PC-9 (cell line): ENCODE measurements around the gene PMAIP1. TPM values are rescaled to one million over a fixed set of nuclear protein-coding genes. Genes with fewer than 3 reads are reported as not detected.

Experiments used
- BruUV-seq: library from RNA; stranded (reverse); fragments of 400-500 nt; replicated peaks from 2 replicates; lab custom pipeline; 2021; lab: Mats Ljungman, UMichigan
- CTCF ChIA-PET: fragments of 300-600 bp; sonication (Branson Sonifier 250); formaldehyde crosslinking; loops from one replicate; lab custom pipeline; 2022; ENCODE audit warnings: antibody characterized with exemption; lab: Charles Lee
- POLR2A ChIA-PET: fragments of 300-600 bp; sonication (Branson Sonifier 250); formaldehyde crosslinking; loops from one replicate; lab custom pipeline; 2022; ENCODE audit warnings: antibody characterized with exemption; ENCODE audit not compliant: unreplicated experiment; lab: Charles Lee
- DNase-seq, 2 experiments: peaks; one replicate each; pipeline versions ENCODE4 v3.0.0 to v3.0.0-alpha.2; 2015 to 2022; ENCODE audit warnings: mixed read lengths in 1 of 2
- H2AFZ ChIP-seq: fragments of 200-600 bp; sonication (generic); 2 replicates; pipeline ENCODE4 v1.8.1; 2017; ENCODE audit warnings: antibody characterized with exemption
- H3F3A ChIP-seq: fragments of 200-600 bp; sonication (generic); 2 replicates; pipeline ENCODE4 v1.8.1; 2017; ENCODE audit warnings: antibody characterized with exemption, mild to moderate bottlenecking, low read depth; ENCODE audit not compliant: insufficient read depth
- H3K27ac ChIP-seq: fragments of 200-600 bp; sonication (generic); 2 replicates; pipeline ENCODE4 v1.6.1; 2016; ENCODE audit warnings: mixed run types
- H3K27me3 ChIP-seq: fragments of 200-600 bp; sonication (generic); 2 replicates; pipeline ENCODE4 v1.6.1; 2016; ENCODE audit warnings: low read depth, mixed run types; ENCODE audit not compliant: insufficient read depth
- H3K36me3 ChIP-seq: fragments of 200-600 bp; sonication (generic); 2 replicates; pipeline ENCODE4 v1.6.1; 2016; ENCODE audit warnings: low read depth, mixed run types
- H3K4me1 ChIP-seq: fragments of 200-600 bp; sonication (generic); replicated peaks from 2 replicates; pipeline ENCODE4 v1.6.1; 2016; ENCODE audit warnings: mixed run types; ENCODE audit not compliant: insufficient read depth
- H3K4me2 ChIP-seq: fragments of 200-600 bp; sonication (generic); 2 replicates; pipeline ENCODE4 v1.6.1; 2017; ENCODE audit warnings: mixed run types
- H3K4me3 ChIP-seq: fragments of 200-600 bp; sonication (generic); 2 replicates; pipeline ENCODE4 v1.6.1; 2016; ENCODE audit warnings: mixed run types
- H3K79me2 ChIP-seq: fragments of 200-600 bp; sonication (generic); 2 replicates; pipeline ENCODE4 v1.6.1; 2017; ENCODE audit warnings: low read depth, mixed run types
- H3K9me2 ChIP-seq: fragments of 200-600 bp; sonication (generic); 2 replicates; pipeline ENCODE4 v1.8.1; 2017; ENCODE audit warnings: mild to moderate bottlenecking; ENCODE audit not compliant: insufficient read depth
- H3K9me3 ChIP-seq: fragments of 200-600 bp; sonication (generic); 2 replicates; pipeline ENCODE4 v1.8.1; 2016; ENCODE audit warnings: low read depth; ENCODE audit not compliant: insufficient read depth
- H4K20me1 ChIP-seq: fragments of 200-600 bp; sonication (generic); 2 replicates; pipeline ENCODE4 v1.8.1; 2017; ENCODE audit not compliant: insufficient read depth
- EZH2 ChIP-seq: fragments of 200-600 bp; sonication (generic); IDR thresholded peaks from 2 replicates; pipeline ENCODE4 v1.8.0; 2017; ENCODE audit warnings: antibody characterized with exemption, low read depth
- intact Hi-C: fragments of 100-400 bp; cut with micrococcal nuclease; formaldehyde crosslinking; loops from one replicate; pipeline ENCODE4 v1.10.0; 2022; ENCODE audit not compliant: unreplicated experiment
- total RNA-seq: library from RNA; stranded (reverse); gene quantifications from 2 replicates; pipeline ENCODE4 v1.2.3, GENCODE V29; 2021
- TF ChIP-seq, protein P1 (sequence below): fragments of 200-600 bp; sonication (generic); conservative IDR thresholded peaks from 2 replicates; pipeline ENCODE4 v1.6.1; 2017; ENCODE audit warnings: mixed run types, antibody characterized with exemption, mild to moderate bottlenecking, moderate library complexity

PMAIP1 gene
- total RNA-seq, 1 experiment from 2014 or later = 16.5 TPM

DNA sequence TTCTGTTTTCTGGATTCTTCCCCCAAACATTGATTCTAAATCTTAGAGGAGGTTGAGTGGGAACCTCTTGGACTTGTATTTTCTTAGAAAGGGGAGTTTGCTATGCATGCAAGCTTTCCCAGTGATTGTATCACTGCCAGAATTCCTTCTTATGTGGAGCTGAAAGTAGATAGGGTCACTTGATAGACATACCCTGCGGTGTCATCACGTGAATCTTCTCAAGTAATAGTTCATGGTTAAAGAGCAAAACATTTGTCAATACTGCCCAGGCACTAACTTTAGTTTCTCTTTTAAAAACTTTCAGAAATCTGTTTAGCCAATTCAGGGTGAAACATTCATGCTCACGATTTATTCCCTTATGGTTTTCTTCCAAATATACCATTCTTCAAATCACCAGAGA lies 6.4 kb downstream of the PMAIP1 start:
- intact Hi-C loops = no loop called here
- POLR2A ChIA-PET = no interaction called here
- no TSS peak for BruUV-seq

DNA sequence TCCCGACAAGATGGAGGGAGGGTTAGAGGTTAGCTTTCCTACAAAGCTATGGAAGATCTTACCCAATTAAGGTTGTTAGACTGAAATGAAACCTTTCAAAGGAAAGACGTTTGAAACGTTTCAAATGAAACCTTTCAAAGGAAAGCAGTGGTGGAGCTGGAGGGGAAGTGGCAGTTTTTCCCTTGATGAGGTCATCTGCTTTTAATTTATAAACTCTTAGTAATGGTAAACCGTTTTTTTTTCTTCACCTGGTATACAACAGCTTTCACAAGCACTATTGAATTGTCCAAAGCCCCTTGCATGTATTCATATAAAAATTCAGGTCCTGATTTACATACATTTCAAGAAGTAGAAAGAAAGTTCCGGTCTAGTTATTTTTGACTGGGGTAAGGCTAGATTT lies 7.4 kb downstream of the PMAIP1 start:
- H3K4me3 ChIP-seq = no peak overlapping the region
- no peak overlapping the region for H3K27ac ChIP-seq
- TF ChIP-seq, protein P1, sequence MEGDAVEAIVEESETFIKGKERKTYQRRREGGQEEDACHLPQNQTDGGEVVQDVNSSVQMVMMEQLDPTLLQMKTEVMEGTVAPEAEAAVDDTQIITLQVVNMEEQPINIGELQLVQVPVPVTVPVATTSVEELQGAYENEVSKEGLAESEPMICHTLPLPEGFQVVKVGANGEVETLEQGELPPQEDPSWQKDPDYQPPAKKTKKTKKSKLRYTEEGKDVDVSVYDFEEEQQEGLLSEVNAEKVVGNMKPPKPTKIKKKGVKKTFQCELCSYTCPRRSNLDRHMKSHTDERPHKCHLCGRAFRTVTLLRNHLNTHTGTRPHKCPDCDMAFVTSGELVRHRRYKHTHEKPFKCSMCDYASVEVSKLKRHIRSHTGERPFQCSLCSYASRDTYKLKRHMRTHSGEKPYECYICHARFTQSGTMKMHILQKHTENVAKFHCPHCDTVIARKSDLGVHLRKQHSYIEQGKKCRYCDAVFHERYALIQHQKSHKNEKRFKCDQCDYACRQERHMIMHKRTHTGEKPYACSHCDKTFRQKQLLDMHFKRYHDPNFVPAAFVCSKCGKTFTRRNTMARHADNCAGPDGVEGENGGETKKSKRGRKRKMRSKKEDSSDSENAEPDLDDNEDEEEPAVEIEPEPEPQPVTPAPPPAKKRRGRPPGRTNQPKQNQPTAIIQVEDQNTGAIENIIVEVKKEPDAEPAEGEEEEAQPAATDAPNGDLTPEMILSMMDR = no peak
- no peak for TF ChIP-seq EZH2
- CTCF ChIA-PET = no interaction called here
- peaks cover 24% of the 10 kb centered on the region for H3K79me2 ChIP-seq
- DNase-seq = no peak
- H4K20me1 ChIP-seq = peaks cover 16% of the 10 kb centered on the region
- H3F3A ChIP-seq = peaks cover 53% of the 10 kb centered on the region
- H3K27me3 ChIP-seq = no peaks in the 10 kb centered on the region
- H3K4me2 ChIP-seq = no peak overlapping the region
- no peak overlapping the region for H2AFZ ChIP-seq
- H3K4me1 ChIP-seq = peaks cover 74% of the 10 kb centered on the region
- no peaks in the 10 kb centered on the region for H3K9me3 ChIP-seq
- no TSS peak for BruUV-seq
- no peaks in the 10 kb centered on the region for H3K9me2 ChIP-seq
- POLR2A ChIA-PET = no interaction called here
- H3K36me3 ChIP-seq = peaks cover 20% of the 10 kb centered on the region
- intact Hi-C loops = no loop called here

More for the DNA sequence above, 6.4 kb downstream of the PMAIP1 start:
- Histone ChIP-seq H3K4me3 (no peak overlapping the region), H3K4me1 (peaks cover 64% of the 10 kb centered on the region), H4K20me1 (peaks cover 16% of the 10 kb centered on the region), H3K9me2 (no peaks in the 10 kb centered on the region), H3K4me2 (no peak overlapping the region), H2AFZ (no peak overlapping the region), H3K9me3 (no peaks in the 10 kb centered on the region), H3K79me2 (peaks cover 34% of the 10 kb centered on the region), H3K36me3 (peaks cover 27% of the 10 kb centered on the region), H3F3A (peaks cover 61% of the 10 kb centered on the region), H3K27me3 (no peaks in the 10 kb centered on the region), H3K27ac (no peak overlapping the region)
- TF ChIP-seq EZH2 = no peak
- TF ChIP-seq, protein P1 = no peak
- no peak for DNase-seq
- CTCF ChIA-PET = interaction anchor here (0.6 kb wide), 1 partner anchor 9 kb away, joined by 4 read pairs; no protein-coding TSS in a partner anchor

DNA sequence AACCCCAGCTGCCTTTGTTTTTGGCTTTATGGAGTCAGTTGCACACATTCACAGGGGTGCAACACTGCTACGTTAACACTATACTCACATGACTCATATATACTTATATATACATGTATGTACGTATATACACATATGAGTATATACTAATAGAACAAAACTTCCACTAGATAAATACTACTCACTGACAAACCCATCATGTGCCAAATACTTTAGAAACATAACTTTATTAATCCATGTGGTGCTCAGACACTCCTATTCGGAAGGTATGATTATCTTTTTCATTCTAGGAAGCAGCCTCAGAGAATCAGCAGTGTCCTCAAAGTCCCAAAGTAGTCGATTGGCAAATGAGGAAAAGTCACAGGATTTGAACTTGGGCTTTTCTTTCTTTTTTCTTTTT lies 7.9 kb downstream of the PMAIP1 start:
- peaks cover 15% of the 10 kb centered on the region for H3K36me3 ChIP-seq
- H3K4me2 ChIP-seq = no peak overlapping the region
- no peaks in the 10 kb centered on the region for H3K9me2 ChIP-seq
- no peak overlapping the region for H2AFZ ChIP-seq
- TF ChIP-seq EZH2 = no peak
- TF ChIP-seq, protein P1 = no peak
- H3K27ac ChIP-seq = no peak overlapping the region
- POLR2A ChIA-PET = no interaction called here
- H3K79me2 ChIP-seq = peaks cover 19% of the 10 kb centered on the region
- H3K4me1 ChIP-seq = peaks cover 69% of the 10 kb centered on the region
- peaks cover 48% of the 10 kb centered on the region for H3F3A ChIP-seq
- no TSS peak for BruUV-seq
- no peaks in the 10 kb centered on the region for H3K27me3 ChIP-seq
- CTCF ChIA-PET = no interaction called here
- H4K20me1 ChIP-seq = peaks cover 11% of the 10 kb centered on the region
- DNase-seq = no peak
- no peak overlapping the region for H3K4me3 ChIP-seq
- intact Hi-C loops = no loop called here
- no peaks in the 10 kb centered on the region; the same call in 1 of the 2 replicates for H3K9me3 ChIP-seq
